ENCODE measurements around the gene FAM20B.
A peak's percentile ranks its signal among the peaks of the same experiment; 100 is the strongest.
"Not testable (repeated sequence)": the region's sequence is repeated elsewhere in the genome, so short reads cannot be mapped to it uniquely, and the experiment has no call there.

The FAM20B gene

GRCh38 chr1:178999061-178999460 lies 26.6 kb upstream of the FAM20B start:
- no peak for TF ChIP-seq CTCF (IDR thresholded peaks at IDR 0.05; ENCODE audit: low read depth, low read length)

GRCh38 chr1:179001451-179001850 lies 24.2 kb upstream of the FAM20B start:
- no peak overlapping the region for H3K4me3 ChIP-seq (replicated peaks in 1 of 2; ENCODE audit: low read depth in 2 of 2, low read length in 2 of 2)
- DNase-seq (ENCODE audit: low read depth in 2 of 2): no peak
- TF ChIP-seq CTCF (IDR thresholded peaks at IDR 0.05; ENCODE audit: low read depth, low read length): no peak

More at GRCh38 chr1:178999061-178999460, 26.6 kb upstream of the FAM20B start:
- H3K4me3 ChIP-seq (replicated peaks in 1 of 2; ENCODE audit: low read depth in 2 of 2, low read length in 2 of 2): no peak overlapping the region
- no peak for DNase-seq (ENCODE audit: low read depth in 2 of 2)

GRCh38 chr1:179002064-179002463 lies 23.6 kb upstream of the FAM20B start:
- not testable (repeated sequence) for H3K4me3 ChIP-seq (replicated peaks in 1 of 2; ENCODE audit: low read depth in 2 of 2, low read length in 2 of 2); DNase-seq (ENCODE audit: low read depth in 2 of 2)

- DNase-seq (ENCODE audit: low read depth in 2 of 2): peak; percentile 64 to 73
- H3K4me3 ChIP-seq (replicated peaks in 1 of 2; ENCODE audit: low read depth in 2 of 2, low read length in 2 of 2): no peak overlapping the region
- peak; percentile 95 for TF ChIP-seq CTCF (IDR thresholded peaks at IDR 0.05; ENCODE audit: low read depth, low read length)
Observed at GRCh38 chr1:179002552-179003345, 22.9 kb upstream of the FAM20B start.

- TF ChIP-seq CTCF (IDR thresholded peaks at IDR 0.05; ENCODE audit: low read depth, low read length): no peak
- no peak for DNase-seq (ENCODE audit: low read depth in 2 of 2)
- H3K4me3 ChIP-seq (replicated peaks in 1 of 2; ENCODE audit: low read depth in 2 of 2, low read length in 2 of 2): no peak overlapping the region
Observed at GRCh38 chr1:179003512-179004066, 22.1 kb upstream of the FAM20B start.

- H3K4me3 ChIP-seq (replicated peaks in 1 of 2; ENCODE audit: low read depth in 2 of 2, low read length in 2 of 2): no peak overlapping the region
- DNase-seq (ENCODE audit: low read depth in 2 of 2): no peak
- TF ChIP-seq CTCF (IDR thresholded peaks at IDR 0.05; ENCODE audit: low read depth, low read length): no peak
Observed at GRCh38 chr1:179007233-179007632, 18.5 kb upstream of the FAM20B start.

- DNase-seq (ENCODE audit: low read depth in 2 of 2): no peak
- no peak for TF ChIP-seq CTCF (IDR thresholded peaks at IDR 0.05; ENCODE audit: low read depth, low read length)
- no peak overlapping the region for H3K4me3 ChIP-seq (replicated peaks in 1 of 2; ENCODE audit: low read depth in 2 of 2, low read length in 2 of 2)
Observed at GRCh38 chr1:179010671-179011070, 15.0 kb upstream of the FAM20B start.
